NCI-H2107 treated with DMSO at 0.1 percent for 48 hours (cell line): ENCODE measurements around the gene SLC25A30.
A peak's percentile ranks its signal among the peaks of the same experiment; 100 is the strongest.

ENCODE experiments used
- DNase-seq: peaks from one replicate; lab custom pipeline; 2025; ENCODE audit not compliant: unreplicated experiment; lab: John Stamatoyannopoulos, UW

The SLC25A30 gene, protein sequence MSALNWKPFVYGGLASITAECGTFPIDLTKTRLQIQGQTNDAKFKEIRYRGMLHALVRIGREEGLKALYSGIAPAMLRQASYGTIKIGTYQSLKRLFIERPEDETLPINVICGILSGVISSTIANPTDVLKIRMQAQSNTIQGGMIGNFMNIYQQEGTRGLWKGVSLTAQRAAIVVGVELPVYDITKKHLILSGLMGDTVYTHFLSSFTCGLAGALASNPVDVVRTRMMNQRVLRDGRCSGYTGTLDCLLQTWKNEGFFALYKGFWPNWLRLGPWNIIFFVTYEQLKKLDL

DNA sequence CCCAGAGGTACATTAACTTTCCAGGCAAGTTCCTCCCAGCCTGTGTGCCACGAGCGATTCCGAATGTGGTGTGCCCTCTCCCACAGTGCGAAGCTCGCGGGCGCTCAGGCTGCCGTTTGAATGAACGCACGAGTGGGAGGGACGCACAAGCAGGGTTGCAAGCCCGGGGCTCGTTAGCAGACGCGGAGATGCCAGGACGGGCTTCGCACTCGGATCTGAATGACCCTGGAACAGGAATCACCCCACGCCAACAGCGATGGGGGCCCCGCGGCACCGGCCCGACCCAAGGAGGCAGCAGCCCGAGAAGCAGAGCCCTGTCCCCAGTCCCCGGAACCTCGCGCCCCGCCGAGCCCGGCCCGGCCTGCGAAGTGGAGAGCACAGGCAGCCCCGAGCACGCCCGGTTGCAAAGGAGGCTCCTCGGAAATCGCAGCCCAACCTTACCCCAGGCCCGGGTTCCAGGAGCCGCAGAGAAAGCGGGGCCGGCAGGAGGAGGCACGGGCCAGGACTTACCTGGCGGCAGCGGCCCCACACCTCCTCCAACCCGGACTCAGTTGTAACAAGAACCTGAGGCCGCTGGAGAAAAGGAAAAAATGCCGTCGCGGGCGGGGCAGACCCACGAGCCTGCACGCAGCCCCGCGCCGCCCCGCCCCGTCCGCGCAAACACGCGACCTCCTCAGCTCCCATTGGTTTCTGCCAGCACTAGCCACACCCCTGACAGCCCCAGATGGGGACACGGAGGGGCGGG is at the start of gene SLC25A30:
SLC25A30 (minus strand) TSS at position 584 of the 745 bp plus-strand sequence. CDS start 6,948 bp downstream, outside the sequence.
- peak; percentile 66 for DNase-seq

DNA sequence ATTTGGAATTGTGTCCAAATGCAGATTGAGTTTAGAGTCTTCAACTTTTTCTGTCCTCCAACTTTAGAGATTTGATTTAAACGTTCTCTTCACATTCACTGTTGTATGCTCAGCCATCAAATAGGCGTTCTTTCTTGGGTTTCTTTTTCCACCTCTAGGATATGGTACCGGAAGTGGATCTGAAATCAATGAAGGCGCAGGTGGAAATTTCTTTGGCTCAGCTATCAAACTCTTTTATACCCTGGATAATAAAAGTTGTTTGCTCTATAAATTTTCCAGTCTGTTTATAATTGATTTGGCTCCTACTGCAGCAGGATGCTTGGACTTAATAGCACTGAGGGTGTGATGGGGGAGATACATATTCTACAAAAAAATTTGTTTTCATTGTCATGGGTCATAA is 48.2 kb upstream of the SLC25A30 start:
- DNase-seq: no peak

DNA sequence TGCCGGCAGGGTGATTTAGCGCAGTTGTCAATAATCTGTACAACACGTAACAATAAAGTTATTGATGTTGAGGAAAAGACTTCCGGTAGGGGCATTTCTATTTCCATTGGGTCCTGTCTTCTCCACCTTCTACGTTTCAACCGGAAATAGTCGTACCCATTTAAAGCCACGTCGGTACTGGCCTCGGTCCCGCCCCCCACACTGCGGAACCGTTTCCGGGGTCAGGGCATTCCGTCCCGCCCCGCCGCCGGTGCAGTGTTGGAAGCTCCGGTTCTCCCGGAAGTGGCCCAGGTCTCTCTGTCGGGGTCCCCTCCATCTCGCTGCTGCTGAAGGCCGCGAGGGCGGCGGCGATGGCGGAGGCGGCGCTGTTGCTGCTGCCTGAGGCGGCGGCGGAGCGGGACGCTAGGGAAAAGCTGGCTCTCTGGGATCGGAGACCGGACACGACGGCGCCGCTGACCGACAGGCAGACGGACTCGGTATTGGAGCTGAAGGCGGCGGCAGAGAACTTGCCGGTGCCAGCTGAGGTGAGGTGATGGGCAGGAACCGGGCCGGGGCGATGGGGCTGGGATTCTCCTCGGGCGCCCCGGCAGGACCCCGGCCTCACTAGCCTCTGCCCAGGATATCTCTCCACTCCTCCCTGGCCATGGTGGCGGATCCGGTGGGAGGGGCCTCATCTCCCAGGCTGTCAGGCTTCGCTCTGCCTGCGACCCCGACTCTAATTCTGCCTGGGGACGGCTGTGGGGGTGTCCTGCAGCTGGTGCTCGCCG is 46.7 kb upstream of the SLC25A30 start, which contains the start of gene COG3:
COG3 (plus strand) TSS at position 253 of the 767 bp plus-strand sequence; CDS start at position 351, 98 bp downstream.
- peak; percentile 92 for DNase-seq

DNA sequence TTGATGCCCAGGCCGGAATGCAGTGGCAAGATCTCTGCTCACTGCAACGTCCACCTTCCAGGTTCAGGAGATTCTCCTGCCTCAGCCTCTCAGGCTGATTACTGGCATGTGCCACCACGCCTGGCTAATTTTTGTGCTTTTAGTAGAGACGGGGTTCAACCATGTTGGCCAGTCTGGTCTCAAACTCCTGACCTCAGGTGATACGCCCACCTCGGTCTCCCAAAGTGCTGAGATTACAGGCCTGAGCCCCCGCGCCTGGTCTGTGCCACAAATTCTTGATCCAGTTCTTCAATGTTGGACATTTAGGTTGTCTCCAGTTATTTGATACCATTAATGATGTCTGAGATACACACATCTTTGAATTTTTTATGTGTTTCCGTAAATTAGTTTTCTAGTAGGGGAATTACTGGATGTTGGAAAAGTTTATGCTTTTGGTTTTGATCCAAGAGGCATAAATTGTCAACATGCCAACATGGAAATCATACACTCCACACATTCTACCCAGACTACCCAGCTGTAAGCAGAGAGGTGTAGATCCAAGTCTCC is 46.0 kb upstream of the SLC25A30 start:
- DNase-seq: no peak

DNA sequence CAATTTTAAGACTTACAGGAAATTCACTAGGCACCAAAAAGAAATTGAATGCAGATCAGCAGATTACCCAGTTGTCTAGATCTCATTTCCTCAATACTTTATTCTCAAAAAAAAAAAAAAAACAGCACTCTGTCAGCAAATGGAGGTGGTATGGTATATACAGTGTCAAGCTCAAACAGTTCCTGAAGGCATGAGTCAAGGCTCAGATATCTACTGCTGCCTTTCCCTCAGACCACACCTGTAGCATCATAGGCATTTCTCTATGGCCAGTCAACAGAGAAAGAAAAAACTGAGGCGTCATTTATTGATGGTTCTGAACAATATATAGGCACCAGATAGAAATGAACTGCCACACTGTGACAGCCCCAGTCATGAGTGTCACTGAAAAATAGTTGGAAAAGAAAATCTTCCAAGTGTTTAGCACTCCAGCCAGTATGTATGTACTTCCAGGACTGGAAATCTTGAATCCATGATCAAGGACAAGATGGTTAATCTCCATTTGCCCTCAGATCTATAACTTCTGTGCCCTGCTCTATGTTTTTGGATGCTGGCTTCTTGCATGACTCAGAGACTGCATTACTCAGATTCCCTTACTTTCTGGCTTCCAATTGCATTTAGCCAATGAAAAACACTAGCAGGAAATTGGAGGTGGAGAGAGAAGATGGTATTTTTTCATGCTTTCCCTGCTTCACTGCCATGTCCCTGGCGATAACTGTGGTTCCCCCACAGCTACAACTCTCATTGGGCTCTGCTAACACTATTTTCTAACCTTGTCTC is 38.2 kb upstream of the SLC25A30 start:
- no peak for DNase-seq

DNA sequence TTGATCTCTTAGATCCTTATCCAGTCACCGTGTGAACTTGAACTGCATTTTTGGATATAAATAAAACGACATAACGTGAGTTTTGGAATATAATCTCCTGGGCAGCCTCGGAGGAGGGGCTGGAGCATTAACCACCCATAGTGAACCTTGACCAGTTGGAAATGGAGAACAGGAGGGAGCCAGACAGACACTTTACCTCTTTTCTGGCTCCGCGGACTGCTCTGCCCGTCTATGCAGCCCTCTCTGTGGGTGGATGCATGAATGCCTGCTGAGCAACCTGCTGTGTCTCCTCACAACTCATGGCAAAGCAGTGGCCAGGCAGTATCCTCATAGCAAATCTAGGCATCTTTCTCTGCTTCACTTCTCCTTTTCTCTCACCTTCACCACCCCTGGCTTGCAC is 36.0 kb upstream of the SLC25A30 start:
- DNase-seq: no peak

DNA sequence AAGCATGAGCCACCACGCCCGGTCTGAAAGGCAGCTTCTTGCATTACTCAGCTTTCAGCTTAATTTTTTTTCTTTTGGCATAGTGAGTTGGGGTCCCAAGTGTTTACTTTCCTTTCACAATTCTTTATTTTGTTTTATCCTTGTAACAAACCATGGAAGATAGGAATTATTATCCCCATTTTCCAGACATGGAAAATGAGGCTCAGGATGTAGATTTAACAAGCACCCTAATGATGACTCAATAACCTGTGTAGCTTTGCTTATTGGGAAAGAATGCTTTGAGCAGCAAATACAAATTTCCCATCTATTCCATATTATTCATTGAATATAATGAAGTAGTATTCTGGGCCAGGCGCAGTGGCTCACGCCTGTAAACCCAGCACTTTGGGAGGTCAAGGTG is 33.1 kb upstream of the SLC25A30 start:
- DNase-seq: no peak

DNA sequence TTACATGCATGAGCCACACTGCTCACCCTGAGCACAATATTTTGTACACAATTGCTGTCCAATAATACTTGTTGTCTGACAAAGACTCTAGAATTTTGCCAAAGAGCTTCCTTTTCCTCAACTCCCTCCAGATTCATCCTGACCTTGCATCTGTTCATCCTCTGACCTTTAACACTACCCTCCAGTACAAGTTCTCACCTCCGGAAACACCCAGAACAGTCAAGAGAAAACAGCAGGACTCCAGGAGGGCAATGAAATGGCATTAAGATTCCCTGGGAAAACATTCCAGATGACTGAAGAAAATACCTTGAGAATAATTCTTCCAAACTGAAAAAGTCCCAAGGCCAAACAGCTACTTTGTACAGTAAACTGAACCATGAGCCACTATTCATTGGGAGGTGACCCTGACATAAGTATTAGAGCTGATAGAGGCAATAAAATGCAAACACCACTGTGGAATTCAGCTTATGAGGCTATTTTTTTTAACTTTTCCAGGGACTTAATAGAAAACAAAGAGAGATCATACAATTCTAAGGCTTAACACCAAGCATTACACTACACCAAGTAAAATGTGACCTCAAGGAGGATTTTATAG is 30.9 kb upstream of the SLC25A30 start:
- DNase-seq: no peak

DNA sequence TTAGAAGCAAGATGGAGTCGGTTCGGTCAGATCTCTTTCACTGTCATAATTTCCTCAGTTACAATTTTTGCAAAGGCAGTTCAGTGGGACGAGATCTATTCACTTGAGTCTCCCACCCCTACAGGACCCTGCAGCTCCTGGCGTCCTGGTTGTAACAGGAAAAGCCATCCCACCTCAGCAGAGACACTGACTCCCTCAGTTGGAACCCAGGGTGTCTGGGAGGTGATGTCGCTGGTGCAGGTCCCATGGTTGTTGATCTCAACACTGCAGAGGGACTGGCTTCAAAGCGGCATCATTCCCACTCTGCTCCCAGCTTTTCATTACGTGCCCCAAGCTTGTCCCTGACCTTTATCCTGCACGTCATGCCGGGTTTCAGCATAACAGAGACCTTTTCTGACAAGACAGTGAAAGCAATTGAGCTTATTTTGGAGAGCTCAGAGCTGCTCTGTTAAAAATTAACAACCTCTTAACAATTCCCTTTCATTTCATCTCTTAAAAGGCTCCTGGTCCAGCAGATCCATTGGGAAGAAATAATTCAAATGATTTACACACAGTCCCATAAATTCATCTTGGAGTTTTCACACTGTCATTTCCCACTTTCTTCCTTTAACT is 29.0 kb upstream of the SLC25A30 start:
- DNase-seq: no peak

DNA sequence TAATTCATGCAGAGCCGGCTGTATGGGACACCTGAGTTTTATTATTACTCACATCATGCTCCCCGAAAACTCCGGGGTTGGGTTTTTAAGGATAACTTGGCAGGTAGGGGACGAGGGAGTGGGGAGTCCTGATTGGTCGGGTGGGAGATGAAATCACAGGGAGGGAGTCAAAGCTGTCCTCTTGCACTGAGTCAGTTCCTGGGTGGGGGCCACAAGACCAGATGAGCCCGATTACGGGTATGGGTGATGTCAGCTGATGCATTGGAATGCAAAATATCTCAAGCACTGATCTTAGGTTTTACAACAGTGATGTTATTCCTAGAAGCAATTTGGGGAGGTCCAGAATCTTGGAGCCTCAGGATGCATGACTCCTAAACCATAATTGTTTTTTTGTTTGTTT is 28.0 kb upstream of the SLC25A30 start:
- no peak for DNase-seq

DNA sequence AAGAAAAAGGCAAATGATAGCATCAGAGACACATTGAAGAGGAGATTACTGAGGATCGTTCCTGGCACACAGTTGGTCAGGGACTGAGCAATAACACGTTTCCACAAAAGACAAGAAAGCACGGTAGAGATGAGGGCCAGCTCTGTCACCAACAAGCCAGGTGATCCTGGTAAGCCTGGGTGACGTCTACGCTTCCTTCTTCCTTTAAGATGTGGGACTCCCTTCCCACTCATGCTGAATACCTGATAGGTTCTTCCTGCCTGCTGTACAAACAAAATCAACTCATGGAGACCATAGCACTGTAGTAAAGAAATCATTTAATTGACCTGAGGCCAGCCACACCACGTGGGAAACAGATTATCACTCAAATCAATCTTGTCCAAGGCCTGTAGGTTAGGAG is 26.9 kb upstream of the SLC25A30 start:
- no peak for DNase-seq

DNA sequence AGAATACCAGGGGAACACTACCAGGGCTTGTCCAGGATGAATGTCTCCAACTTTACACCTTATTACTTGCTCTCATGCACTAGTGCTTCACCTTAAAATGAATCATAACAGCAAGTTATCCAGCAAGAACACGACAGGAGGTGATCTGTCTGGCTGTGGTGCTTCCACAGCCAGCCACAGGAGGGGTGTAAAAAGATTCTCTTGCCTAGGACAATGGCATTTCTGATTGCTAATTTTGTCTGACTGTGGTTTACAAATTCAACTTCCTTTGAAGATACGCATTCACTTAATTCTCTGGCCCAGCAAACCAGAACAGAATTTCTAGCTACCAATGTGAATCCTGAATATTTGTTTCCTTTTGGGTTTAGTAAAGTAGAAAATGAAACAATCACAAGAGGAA is 23.5 kb upstream of the SLC25A30 start:
- no peak for DNase-seq

DNA sequence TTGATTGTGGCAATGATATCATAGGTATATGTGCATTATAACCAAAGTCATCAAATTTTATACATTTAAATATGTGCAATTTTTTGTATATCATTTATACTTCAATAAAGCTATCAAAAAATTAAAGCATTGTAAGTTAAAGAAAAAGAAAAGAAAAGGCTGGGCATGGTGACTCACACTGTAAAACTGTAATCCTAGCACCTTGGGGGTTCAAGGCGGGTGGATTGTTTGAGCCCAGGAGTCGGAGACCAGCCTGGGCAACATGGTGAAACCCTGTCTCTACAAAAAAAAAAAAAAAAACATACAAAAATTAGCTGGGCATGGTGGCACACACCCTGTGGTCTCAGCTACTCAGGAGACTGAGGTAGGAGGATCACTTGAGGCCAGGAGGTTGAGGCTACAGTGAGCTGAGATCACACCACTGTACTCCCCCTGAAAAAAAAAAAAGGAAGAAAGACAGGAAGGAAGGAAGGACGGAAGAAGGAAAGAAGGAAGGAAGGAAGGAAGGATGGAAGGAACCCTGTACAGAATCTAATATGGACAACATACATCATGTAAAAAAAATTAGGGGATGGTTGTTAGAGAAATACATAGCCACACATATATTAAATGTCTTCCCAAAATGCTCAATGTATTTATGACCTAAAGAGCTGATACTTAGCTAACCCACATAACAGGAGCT is 21.7 kb upstream of the SLC25A30 start:
- DNase-seq: no peak

DNA sequence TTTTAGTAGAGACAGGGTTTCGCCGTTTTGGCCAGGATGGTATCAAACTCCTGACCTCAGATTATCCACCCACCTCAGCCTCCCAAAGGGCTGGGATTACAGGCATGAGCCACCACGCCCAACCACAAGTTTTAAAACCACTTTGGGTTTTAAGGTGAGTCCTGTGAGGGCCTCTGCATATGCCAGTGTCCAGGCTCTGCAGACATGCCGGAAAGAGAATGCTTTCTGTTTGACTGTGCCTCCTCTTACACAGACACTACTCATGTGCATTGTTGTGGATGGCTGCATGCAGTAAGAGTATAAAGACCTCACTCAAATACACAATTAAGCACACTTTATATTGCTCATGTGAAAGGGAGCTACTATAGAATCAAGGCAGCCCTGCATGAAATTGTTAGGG is 20.8 kb upstream of the SLC25A30 start:
- DNase-seq: no peak

DNA sequence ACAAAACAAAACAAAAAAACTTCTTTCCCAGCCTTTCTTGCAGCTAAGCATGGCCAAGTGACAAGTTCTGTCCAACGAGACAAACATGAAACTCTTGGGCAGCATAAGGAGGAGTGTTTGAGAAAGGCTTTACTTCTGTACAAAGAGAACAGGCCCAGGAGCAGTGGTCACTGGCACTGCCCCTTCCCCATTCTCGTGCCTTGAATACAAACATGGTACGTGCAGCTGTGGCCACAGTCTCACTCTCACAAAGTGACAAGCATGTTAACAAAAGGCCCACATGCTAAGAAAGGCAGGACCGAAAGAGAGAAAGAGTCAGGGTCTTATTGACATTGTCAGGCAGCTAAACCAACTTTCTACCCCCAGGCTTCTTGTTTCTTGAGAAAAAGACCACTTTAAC is 19.8 kb upstream of the SLC25A30 start:
- no peak for DNase-seq

DNA sequence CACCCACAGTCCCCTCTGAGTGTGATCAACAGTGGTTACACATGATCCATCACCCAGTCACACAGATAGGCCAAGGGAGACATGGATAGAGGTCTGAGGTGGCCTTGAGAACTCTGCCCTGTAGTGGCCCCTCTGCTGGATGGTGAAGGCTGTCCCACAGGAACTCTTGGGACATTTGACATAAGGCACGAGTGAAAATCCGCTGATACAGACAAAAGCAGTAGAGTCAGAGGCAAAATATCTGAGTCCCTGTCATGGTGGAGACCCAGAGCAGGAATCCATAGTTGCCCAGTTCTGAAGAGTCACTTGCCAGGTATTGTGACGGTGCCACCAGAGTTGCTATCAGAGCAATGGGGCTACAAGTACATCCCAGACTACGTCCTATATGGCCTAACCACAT is 18.8 kb upstream of the SLC25A30 start:
- no peak for DNase-seq

DNA sequence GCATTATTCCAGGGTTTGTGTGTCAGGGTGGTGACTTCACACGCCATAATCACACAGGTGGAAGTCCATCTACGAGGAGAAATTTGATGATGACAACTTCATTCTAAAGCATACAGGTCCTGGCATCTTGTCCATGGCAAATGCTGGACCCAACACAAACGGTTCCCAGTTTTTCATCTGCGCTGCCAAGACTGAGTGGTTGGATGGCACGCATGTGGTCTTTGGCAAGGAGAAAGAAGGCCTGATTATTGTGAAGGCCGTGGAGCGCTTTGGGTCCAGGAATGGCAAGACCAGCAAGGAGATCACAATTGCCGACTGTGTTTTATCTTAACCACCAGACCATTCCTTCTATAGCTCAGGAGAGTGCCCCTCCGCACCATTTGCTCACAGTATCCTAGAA is 18.2 kb upstream of the SLC25A30 start:
- DNase-seq: no peak

DNA sequence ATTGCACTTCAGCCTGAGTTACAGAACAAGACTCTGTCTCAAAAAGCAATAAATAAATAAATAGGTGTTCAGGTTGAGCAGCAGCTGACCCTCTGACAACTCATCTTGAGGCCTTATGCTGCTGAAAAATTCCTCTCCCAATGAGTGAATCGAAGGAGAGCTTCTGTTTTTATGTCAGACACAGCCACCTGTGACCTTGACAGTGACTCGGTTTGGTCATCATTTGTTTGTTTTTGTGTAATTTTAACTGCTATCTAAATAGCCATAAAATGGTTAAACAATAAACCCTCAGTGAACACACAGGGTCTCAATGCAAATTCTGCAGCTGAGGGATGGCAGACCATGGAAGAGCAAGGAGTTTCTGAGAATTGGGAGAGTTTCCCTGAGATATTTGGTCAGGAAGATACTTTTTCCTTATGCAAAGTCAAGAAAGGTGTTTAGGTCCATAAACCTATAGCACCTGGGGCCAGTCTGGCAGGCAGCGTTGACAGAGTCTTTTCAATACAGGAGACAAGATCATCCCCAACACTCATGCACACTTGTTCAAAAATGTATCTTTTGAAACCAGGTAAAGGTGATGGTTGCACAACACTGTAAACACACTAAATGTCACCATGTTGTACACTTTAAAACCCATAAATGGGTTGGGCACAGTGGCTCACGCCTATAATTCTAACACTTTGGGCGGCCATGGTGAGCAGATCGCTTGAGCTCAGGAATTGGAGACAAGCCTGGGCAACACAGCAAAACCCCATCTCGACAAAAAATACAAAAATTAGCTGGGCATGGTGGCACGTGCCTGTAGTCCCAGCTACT is 16.6 kb upstream of the SLC25A30 start:
- no peak for DNase-seq
